HG03097 (cell line): ENCODE measurements around the gene SERPIND1.
"Not testable (repeated sequence)": the region's sequence is repeated elsewhere in the genome, so short reads cannot be mapped to it uniquely, and the experiment has no call there.

ENCODE experiments used
- ATAC-seq: cut with Tn5 transposase; IDR thresholded peaks from one replicate; pipeline ENCODE4 v1.9.1; 2021; ENCODE audit not compliant: unreplicated experiment, low FRiP score

The SERPIND1 gene

DNA sequence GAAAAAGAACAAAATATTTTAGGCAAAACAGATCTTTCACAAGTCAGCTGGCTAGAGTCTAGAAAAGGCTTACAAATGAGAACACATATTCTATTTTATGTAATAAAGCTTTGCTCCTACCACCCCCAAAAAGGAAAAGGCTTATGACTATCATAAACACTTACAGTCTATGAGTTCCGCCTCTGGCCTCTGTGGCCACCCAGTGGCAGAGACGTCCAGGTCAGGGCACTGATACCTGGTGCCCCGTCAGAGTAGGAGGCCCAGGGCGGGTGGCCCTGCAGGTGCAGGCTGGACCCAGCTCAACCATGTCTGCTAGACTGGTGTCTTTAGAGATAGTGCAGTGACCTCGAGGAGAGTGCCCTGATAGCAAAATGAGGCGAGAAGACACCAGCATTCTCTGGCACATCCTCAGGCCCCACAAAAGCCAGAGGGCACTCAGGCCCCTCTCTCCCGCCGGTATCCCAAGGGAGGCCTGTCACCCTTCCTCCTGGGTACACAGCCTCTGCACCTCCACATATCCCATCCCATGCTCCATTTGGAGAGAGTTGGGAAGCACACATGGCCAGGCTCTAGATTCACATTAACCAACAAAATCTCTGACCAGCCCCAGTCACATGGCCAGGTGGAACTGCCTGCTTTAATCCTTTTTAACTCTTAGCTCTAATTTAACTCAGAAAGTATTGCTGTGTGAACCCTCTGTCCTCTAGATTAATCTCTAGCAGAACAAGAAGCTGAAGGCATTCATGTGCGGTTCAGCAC is 27.3 kb upstream of the SERPIND1 start:
- no peak for ATAC-seq

DNA sequence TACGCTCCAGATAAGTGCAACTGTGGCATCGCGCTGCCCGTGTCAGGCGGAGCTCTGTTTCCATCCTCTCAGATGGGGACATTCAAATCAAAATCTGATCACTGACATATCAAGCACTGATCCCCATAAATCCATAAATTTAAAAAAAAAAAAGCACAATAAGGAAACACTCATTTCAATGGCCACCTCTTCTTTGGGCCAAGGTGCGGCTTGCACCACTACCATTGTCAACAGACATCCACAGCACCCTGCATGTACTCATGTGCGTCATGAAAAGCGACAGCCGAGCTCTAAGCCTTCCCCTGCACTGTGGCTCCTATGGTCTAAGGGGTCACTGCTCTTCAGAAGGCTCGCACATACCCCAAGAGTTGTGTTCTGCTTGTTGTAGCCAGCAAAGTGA is 26.7 kb upstream of the SERPIND1 start:
- no peak for ATAC-seq

DNA sequence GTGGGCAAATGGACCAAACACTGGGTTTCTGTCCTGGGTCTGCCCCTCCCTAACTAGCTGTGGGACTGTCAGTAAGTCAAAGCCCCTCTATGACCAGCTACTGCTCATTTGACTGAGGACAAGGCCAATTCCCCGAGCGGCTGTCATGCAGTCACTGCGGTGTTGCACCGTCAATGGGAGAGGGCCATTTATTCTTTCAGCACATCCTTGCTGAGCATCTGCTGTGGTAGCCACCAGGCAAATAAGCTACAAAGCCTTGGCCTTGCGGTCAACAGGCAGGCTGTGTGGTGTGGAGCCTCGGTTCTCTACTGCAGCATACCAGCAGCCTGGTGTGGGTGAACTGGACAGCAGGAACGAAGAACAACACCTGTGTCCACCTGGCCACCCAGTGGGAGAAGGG is 25.8 kb upstream of the SERPIND1 start:
- no peak for ATAC-seq

DNA sequence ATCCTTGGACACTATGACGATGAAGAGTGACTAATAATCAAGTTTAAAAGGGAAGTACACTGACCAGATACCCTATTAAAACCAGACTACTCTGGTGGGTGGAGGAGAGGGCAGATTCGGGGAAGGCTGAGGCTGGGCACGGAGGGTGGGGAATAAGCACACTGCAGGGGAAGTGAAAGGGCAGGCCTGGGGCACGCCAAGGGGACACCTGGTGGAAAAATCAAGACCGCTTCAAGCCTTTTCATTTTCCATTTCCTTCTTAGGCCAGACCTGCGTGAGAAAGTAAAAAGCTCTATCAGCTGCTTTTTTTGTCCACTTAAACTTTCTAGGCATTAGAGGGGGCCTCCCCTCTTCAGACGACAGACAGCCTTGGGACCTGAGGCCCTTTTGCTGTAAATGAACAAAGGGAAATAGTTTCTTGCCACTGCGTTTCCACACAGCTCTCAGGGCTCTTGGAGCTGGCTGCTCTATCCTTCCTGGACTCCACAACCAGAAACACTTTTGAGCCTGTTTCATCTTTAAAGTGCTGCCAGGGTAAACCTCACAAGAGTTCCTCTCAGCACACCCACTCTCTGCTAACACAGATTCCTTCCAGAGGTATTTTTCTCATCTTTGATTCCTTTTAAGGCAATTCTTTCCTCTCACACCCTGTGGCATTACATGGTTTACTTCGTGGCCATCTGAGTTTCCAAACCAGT is 25.0 kb upstream of the SERPIND1 start:
- ATAC-seq: peak; percentile 45

DNA sequence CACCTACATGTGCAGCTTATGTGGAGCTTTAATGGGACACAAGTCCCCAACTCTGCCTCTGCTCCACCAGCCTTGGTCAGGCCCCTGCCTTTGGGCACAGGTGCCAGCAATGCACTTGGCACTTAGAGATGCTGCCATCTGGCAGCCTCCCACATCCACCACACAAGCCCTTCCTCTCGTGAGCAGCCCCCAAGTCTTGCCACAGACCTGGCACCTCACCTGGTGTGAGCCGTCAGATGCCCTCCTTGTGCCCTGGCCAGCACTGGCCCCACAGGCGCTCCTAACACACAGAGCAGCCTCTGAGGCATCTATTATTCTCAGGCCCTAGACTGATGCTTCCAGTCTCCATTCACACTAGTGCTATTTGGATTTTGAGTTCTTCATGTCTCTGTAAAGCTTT is 24.5 kb upstream of the SERPIND1 start:
- peak; percentile 6 for ATAC-seq

DNA sequence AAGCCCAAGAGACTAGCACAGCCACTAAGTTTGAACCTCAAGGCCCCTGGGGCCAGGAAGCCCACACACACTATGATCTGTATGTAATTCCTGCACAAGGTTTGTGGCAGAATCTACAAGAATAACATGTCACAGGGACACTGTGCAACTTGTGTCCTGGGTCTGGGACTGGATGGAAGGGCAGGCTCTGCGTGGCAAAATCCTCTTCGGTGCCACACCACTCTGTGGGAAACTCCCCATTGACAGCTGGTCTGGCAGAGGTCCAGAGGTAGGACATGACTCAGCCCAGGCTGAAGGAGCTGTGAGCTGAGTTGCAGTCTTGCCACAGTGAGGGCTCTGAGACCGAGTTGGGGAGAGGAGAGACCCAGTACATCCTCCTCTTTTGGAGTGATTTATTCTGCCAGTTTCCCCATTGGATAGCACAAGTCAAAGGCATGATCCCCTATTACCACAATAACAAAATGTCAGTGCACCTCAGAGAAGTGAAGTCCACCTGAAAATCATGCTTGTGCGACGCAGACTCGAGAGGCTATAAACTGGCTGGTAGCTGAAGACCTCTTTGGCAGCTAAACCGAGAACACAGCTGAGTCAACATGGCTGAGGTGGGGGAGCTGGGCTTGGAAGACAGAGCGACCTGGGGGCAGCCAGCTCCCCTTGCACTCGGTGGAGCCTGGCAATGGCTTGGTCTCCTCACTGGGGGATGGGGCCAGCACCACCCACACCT is 23.3 kb upstream of the SERPIND1 start:
- no peak for ATAC-seq

DNA sequence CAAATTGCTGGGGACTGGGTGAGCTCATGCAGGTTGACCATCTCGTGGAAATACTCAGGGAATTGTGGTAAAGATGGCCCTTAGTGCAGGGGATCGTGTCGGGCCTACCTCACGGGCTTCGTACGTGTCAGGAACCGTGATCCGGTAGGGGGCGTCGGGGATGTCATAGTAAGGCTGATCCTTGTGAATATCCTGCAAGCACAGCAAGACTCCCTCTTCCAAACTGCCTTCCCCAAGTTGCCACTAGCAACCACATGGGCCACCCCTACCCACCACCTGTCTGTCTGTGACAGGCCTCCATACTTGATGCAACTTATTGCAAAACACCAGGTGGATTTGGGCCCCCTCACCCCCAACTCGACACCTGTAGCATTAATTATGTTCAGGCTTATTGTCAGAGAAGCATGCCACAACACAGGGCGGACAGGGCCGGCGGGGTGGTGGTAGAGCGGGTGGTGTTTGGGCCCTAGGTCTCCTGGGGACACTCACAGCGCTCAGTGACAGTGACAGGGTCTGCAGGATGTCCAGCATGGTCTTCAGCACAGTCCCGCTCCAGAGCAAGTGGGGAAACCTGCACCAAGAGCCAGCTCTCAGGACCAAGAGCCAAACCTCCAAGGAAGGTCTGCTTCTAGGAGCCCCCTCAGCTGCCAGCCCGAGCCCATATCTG is 22.6 kb upstream of the SERPIND1 start:
- ATAC-seq: no peak

DNA sequence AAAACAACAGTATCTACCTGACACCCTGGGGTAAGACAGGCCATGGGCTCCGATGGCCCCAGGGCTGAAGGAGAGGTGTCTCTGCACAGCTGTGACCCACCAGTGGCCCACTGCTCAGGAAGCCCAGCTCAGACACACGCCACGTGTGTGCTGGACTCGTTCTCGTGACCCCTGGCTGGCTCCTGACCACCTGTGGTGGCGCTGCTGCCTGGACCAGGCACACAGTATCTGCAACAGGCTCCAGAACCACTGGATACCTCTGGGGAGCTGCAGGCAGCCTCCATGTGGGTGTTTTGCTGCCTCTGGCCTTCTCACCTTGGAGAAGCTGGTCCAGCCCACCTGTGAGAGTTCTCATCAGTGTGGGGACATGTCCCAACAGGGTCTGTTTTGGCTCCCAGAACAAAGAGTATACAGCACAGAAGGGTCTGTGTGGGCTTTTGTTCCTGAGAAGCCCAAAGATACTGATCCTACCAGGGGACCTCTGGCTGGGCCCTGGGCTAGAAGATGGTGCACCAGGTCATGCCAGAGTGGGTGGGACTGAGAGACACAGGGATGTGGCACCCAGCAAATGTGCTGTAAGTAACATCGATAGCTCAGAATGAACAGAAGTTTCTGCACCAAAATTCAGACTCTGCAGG is 21.7 kb upstream of the SERPIND1 start:
- no peak for ATAC-seq

DNA sequence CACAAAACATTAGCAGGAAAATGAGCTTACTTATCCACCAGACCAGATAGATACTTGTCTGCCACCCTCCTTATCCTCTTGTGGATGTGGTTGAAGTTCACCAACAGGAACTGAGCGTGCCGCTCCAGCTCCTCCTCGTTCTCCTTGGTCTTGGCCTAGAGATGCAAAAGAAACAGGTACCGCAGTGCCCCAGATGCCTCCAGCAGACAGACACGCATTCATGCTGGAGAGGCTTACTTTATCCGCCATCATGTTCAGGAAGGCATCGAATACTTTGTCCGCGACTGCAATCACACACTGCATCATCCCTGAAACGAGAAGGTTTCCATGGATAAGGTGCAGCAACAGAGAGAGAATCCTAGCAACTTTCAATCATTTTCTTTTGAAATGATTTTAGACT is 21.0 kb upstream of the SERPIND1 start:
- no peak for ATAC-seq

DNA sequence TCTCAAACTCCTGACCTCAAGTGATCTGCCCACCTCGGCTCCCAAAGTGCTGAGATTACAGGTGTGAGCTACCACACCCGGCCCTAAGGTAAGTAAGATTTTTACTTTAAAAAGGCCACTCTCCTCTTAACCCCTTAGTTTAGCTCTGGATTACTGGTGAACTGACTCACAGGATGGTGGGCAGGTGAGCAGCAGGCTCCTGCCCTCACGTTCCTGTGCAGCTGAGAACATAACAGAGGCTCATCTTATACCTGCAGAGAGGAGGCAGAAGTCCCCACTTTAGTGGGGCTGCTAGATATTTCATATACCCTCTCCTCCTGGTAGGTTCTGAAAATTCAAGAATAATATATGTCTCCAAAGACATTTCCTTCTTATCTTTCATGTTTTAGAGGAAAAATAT is 17.1 kb upstream of the SERPIND1 start:
- ATAC-seq: no peak

DNA sequence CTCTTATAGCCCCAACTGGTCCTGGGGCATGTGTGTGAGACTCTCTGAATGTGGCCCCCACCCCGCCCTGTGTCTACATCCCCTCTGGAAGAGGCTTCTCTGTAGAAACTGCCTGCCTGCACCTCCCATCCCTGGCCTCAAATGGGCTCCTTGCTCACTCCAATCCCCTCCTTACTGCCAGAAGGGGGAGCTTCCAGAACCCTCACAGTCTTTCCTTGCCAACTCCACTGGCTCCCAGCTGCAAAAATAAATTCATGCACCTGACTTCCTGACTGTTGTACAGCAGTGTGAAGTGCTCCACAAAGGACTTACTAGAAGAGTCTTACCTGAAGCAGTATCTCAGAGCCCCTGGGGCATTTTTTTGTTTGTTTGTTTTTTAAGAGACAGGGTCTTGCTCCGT is 15.2 kb upstream of the SERPIND1 start:
- ATAC-seq: no peak

DNA sequence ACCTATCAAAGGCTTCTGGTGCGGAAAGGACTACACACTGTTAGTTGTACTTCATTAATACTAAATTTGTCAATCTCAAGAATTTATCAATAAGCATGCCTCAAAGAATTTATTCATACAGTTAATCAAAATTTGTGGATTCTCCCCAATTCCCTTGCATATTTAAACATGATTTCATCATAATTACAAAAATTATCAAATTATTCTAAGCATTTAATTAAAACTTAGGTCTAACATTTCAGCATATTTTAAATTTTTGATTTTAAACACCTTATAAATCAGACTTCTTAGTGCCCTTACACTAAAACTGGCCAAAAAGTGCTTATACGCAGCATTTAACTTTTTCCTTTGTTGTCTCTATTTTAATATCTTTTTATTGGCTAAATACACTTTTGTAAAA is 13.8 kb upstream of the SERPIND1 start:
- ATAC-seq: no peak

DNA sequence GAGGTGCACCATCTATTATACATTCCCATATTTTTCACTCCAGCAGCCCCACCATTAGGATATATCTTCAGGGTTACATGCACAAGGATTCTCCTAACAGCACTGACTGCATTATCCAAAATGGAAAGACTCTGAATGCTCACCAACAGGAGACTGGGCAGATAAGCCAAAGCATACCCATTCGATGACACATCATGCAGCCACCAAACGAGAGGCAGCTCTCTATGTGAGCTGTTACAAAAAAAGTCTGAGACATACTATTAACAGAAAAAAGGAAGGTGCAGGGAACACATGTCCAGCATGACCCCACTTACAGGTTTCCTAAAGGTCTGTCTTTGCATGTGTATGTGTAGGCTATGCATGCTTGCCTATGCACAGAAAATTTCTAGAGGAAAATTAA is 12.4 kb upstream of the SERPIND1 start:
- no peak for ATAC-seq

DNA sequence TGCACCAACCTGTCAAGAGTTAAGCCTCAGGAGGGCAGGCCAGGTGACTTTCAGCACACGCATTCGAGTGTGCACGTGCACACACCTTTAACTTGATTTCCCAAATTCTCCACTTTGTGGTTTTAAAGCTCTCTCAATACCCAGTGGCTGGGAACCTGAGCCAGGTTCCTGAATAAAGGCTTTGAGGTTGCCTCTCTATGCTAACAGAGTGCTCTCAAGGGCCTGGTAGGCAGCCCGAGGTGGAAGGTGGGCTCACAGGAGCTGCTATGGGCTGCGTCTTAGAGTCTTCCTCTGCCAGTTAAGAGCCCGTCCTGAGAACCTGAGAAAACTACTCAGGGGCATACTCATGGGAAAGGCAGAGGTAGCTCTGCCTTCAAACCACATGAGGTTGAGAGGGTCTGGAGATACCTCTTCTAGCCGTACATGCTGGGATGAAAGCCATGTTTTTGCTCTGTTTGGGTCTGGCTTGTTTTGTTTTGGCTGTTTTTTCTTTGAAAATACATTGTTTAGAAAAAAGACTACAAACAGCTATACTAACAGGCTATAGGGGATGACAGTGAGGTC is 11.6 kb upstream of the SERPIND1 start:
- ATAC-seq: no peak

DNA sequence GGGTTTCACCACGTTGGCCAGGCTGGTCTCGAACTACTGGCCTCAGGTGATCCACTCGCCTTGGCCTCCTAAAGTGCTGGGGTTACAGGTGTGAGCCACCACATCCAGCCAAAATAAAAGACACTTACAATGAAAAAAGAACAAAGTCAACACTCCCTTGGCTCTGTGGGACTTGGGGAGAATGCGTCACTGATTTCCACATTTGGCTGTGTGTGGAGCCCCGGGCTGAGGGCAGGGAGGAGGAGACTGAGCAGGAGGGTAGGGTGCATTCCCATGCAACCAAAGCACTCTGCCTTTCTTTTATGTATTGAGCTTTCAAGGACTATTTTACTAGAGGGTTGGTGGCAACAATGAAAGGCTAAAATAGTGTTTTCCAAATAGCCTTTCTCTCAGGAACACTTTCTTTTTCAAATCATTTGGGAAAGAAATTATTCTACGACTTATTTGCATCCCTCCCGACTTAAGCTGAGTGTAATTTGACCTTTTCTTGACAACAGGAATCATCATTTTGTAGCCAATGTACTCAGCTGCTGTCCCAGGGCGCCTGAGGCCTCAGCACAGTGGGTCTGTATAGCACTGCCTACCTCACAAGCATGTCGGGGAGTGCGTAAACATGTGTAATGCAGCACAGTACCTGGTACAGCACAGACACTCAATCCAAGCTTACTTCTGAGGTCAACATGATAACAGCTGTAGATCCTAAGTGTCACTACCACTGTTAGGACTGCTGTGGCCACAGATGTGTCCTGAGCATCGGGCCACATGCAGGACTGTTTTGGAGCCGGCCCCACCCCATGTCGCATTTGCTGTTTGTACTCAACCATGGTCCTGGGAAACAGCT is 10.1 kb upstream of the SERPIND1 start:
- no peak for ATAC-seq

DNA sequence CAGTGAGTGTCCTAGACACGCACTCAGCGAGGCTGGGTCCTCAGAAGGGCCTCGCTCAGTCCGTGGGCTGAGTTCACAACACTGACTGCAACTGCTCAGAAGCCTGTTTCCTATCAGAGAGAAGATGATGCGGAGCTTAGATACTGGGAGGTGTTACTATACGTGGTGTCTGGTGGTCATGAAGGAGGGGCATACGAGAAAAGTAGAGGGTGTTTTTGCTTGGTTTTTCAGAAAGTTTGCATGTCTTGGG is 9.5 kb upstream of the SERPIND1 start:
- ATAC-seq: no peak

DNA sequence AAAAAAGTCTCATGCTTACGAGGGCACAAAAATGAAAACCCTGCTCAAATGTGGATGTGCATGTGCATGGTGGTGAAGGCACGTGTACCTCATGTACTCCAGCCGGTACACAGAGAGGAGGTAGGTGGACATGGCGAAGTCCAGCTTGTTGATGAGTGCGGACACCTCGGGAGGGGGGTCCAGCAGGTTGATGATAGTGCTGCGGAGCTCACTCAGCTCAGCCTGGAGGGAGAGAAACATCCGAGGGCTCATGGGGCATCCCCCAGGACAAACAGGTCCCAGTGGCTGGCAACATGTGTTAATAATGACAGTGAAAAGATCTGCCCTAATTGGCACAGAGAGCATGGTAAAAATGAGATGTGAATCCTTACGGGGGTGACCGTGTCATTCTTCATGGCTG is 9.2 kb upstream of the SERPIND1 start:
- ATAC-seq: no peak

DNA sequence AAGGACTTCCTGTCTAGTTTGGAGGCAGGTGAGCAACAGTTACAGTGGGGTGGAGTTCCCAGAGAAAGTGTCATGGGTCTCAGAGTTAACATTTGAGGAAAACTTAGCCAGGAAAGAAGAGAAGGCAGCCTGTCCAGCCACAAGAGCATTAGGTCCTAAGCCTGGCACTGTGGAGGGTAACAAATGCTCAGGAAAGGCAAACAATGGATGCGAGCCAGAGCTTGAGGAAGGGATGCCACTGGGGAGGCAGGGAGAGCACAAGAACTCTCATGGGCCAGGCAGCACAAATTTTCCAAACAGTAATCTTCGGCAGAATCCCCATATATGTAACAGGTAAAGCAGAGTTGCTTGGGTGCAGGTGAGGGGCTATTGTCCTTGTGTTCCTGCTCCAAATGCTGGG is 8.0 kb upstream of the SERPIND1 start:
- no peak for ATAC-seq

DNA sequence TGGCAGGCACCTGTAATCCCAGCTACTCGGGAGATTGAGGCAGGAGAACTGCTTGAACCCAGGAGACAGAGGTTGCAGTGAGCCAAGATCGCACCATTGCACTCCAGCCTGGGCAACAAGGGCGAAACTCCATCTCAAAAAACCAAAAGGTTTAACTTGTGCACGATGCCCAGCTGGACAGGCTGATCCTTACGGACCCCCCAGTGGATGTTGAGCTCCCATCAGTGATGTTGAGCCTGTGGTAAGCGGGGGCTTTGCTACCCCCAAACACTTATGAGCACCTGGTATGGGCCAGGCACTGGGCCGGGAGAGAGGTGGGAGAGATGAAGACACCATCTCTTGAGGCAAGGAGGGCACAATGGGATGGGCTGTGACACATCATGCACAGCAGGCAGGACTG is 7.4 kb upstream of the SERPIND1 start:
- ATAC-seq: no peak

DNA sequence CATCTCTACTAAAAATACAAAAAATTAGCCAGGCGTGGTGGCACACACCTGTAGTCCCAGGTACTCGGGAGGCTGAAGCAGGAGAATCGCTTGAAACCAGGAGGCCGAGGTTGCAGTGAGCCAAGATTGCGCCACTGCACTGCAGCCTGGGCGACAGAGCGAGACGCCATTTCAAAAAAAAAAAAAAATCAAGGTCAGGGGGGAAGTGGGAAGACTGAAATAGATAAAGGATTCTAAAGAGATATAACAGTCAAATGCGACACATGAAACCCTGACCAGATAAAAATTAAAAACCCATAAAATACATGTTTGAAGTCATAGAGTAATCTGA is 4.5 kb upstream of the SERPIND1 start:
- ATAC-seq: not testable (repeated sequence)
